HG03342 (cell line): Measurements from ENCODE around the gene SLC13A5.
"Not testable (repeated sequence)": the region's sequence is repeated elsewhere in the genome, so short reads cannot be mapped to it uniquely, and the experiment has no call there.

Experiments used
- ATAC-seq: cut with Tn5 transposase; IDR thresholded peaks from one replicate; pipeline ENCODE4 v1.9.1; 2021; ENCODE audit warnings: mild to moderate bottlenecking, moderate library complexity; ENCODE audit not compliant: unreplicated experiment

Gene SLC13A5

DNA sequence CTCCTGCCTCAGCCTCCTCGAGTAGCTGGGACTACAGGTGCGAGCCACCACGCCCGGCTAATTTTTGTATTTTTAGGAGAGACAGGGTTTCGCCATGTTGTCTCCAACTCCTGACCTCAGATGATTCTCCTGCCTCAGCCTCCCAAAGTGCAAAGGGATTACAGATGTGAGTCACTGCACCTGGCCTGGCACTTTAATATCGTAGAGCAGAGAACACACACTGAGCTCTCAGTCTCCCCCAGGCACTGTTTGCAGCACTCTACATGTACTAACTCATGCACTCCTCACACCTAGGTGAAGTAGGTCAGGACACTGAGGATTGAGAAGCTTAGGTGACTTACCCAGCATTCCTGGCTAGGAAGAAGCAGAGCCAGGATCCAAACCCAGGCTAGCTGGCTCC is 46.6 kb downstream of the SLC13A5 start:
- no peak for ATAC-seq

DNA sequence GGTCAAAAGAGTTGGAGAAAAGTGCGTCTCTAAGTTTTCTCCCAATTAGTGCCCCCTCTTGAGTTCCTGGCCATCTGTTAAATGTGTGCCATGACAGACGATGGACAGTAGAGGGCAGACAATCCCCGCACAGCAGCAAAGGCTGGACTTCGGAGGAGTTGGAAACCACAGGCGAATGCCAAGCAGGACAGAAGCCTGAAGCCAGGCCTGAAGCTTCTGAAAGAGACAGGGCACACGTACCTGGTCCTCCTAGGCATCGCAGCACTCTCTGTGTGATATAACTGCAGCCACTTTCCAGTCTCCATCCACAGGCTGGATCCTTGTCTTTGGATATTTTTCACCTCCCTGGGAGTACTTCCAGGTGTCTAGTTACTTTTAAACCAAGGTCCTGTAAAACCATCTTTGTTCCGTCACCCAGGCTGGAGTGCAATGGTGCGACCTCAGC is 47.1 kb downstream of the SLC13A5 start:
- ATAC-seq: no peak

DNA sequence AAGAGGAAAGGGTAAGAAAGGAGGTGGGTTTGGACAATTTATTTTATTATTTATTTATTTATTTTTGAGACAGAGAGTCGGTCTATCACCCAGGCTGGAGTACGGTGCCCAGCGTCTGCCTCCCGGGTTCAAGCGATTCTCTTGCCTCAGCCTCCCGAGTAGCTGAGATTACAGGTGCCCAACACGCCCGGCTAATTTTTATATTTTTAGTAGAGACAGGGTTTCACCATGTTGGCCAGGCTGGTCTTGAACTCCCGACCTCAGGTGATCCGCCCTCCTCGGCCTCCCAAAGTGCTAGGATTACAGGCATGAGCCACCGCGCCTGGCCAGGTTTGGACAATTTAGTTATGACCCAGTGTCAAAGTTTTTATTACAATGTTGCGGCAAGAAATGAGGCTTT is 50.0 kb downstream of the SLC13A5 start:
- ATAC-seq: not testable (repeated sequence)

DNA sequence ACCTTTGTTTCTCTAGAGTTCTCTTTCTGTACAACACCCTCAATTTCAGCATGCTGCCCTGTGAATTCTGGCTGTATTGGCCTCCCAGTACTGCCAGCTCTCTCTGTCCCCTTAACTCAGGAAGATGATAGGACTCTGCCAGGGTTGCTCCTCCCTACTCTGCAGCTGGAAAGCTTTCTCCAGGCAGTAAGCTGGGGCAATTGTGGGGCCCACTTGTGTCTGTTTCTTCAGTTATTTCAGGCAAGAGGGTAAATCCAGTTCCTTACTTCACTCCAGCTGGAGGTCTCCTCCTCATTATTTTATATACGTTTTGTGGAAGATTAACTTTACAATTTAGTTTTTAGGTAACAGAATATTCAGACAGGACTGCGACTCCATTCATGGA is 51.7 kb downstream of the SLC13A5 start:
- ATAC-seq: no peak

DNA sequence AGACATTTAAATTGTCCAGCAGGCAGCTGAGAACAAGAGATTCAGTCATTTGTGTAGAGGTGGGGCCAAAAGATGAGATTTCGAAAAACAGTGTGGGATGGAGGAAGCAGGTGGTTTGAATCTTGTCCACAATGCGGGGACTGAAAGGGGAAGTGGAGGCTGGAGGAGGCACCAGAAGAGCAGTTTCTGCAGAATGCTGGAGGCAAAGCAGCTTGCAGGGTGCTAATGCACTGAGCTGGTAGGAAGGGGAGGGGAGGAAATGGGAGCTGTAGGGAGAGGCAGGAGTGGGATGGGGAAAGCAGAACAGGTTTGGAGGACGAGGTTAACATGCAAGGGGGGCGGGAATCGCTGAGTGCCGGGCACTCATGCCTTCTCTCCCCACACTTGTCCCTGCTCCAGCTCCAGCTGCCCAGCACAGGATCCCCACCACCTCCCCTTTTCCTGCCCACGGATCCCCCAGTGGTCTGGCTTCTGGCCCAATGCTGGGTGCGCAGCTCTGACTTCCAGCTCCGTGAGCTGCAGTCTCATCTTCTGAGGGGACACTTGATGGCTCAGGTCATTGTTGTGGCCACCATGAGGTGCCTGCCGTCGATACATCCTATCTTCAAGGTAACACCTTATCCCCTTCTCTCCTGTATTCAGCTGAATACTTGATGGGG is 52.2 kb downstream of the SLC13A5 start:
- ATAC-seq: peak; percentile 45

DNA sequence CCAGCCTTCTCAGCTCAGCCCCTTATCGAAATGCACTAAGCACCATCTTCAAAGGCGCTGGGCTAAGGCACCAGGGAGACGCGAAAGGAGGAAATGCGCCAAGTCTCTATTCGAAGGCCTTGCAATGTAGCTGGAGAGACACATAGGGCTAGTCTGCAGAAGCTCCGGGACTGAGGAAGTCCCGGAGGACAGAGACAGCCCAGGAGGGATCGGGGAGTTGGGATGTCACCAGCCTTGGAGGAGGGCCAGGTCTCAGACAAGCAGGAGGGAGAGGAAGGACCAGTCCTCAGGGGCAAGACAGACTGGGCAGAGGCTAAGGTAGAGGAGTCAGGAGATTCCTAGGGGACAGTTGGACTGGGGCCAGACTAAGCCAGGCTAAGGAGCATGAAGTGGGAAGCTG is 53.1 kb downstream of the SLC13A5 start:
- ATAC-seq: no peak

DNA sequence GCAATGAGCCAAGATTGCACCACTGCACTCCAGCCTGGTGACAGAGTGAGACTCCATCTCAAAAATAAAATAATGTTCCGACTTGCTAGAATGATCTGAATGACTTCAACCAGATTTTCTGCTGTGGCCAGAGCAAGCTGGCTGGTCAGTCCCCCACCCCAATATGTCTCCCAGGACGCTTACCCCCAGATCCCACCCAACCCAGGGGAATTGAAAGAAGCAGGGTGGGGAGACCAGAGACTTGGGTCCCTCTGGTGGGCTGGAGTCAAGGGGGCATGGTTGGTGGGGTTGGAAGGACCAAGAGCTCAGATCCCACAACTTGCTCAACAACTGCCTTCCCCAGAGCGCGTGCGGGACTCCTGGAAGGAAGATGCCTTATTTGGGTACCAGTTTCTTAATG is 54.8 kb downstream of the SLC13A5 start:
- ATAC-seq: not testable (repeated sequence)

DNA sequence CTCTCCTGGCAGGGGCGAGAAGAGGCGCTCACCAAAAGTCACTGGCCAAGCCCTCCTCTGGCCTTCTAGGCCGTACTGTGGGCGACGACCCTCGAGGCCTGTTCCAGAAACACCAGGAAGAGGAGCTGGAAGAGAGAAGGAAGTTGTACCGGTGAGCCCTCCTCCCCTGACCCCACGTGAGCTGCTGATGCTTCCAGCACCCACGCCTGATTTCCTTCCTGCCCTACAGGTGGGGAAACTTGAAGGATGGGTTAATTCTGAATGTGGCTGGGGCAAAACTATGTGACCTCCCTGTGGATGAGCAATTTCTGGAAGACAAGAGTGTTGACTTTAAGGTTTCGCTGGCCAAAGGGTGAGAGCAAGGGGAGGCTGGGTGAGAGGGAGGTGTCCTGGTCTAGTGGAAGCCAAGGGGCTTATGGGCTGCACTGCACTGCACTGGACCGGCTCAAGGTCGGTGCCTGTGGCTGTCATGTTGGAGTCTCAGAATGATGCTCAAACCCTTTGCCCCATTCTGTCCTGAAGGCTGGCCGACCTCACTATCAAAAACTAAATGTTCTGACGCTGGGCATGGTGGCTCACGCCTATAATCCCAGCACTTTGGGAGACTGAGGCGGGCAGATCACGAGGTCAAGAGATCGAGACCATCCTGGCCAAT is 55.4 kb downstream of the SLC13A5 start:
- no peak for ATAC-seq

DNA sequence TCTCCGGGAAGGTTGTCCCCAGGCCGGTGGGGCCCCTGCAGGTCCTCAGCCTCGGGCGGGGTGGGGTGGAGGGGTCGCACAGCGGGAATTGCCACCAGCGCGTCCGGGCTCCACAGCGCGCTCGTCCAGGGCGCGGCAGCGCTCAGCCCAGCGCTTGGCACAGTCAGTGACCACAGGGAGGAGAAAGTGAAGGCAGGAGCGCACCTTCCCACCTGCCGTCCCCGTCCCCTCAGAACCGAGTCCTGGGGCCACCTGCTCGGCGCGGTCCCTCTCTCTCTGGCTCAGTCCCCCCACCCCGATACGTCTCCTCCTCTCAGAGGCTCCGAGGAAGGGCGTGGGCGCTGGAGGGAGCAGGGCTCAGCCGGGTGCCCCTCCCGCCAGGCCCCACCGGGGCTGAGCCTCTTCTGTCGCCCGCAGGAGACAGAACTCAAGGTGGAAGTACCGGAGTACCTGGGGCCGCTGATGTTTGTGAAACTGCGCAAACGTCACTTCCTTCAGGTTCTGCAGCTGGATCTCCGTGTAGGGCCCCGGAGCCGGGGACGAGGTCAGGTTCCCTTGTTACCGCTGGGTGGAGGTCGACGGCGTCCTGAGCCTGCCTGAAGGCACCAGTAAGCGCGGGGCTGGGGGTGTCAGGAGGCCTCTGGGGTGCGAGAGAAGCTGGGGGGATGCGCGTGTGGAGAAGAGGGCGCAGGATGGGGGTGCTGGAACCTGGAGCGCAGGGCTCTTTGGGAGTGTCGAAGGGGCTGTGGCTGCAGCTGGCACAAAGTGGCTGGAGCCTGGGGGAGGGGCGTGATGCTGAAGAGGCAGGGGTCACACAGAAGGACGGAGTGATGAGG is 56.2 kb downstream of the SLC13A5 start:
- peak; percentile 42 for ATAC-seq

DNA sequence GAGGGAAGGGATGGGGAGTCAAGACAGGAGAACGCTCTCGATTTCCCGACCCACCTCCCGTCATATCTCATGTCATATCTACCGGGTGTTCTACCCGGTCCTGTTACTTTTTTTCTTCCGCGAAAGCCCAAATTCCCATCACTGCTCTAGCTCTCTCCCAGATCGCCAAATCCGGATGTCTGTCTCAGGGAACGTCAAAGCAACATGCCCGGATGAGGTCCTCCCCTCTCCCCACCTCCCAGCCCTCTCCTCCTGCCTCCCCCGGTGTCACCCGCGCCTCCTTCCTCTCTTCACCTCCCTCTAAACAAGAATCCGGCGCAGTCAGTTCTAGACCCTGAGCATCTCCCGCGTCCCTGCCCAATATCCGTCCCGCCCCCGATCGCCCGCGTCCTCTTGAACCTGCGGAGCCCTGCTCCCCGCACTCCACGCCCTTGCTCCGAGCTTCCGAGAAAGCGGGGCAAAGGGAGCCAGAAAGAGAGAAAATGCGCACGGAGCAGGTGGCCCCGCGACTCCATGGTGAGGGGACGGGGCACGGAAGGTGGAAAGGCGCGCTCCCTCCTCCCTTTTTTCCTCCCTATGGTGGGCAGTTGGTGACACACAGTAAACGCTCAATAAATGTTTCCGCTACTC is 57.3 kb downstream of the SLC13A5 start:
- not testable (repeated sequence) for ATAC-seq

DNA sequence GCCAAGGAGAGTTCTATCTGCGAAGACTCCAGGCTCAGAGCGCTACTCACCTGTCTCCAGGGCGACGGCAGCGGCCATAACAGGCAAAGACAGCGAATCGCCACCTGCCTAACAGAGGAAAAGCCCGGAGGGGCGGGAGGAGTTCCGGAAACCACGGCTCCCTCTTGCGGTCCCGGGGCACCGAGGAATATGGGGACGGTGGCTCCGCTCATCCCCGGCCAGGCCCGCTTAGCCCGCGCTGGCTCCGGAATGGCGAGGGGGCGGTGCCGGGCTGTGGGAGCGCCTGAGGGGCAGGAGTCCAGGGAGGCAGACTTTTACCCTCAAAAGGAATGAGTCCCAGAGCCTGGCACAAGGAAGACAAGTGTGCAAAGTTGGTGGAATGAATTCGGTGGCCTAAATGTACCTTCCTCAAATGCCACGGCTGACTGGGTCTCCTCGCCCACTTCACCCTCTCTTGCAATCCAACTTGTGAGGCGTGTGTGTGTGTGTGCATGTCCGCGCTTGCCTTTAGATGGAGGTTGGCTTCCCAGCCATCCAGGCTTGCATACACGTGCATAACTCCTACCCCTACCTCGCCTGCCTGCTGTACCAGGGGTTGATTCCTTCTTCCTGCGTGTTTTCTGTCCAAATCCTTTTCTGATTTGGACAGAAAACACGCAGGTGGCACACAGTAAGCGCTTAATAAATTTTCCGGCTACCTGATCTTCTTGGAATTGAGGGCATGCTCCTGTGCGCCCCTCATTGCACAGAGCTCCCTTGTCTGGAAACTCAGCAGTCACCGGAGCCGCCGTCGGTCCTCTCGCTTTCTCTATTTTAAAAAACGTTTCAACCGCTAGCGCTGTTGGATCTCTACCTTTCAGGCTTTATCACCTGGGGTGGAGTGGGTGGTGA is 58.1 kb downstream of the SLC13A5 start:
- ATAC-seq: no peak

DNA sequence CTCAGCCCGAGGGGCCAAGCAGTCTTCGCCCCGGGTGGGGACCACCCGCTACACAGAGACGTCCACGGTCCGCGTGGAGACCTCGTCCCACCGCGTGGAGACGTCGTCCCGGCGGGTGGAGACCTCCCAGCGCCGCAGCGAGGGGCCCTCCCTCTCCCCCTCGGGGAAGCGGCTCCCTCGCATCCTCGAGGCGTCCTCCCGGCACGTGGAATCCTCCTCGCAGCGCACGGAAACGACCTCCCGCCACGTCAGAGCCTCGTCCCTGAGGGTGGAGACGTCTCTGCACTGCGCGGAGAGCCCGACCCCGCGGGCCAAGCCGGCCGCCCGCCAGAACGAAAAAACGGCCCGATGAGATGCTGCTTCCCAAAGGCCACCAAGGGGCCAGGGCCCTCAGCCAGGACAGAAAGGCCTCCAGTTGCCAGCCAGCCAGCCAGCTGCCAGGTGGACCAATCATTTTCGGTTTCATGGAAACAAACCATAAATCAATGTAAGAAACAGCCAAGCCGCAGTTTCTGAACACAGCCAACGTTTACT is 61.2 kb downstream of the SLC13A5 start:
- no peak for ATAC-seq

DNA sequence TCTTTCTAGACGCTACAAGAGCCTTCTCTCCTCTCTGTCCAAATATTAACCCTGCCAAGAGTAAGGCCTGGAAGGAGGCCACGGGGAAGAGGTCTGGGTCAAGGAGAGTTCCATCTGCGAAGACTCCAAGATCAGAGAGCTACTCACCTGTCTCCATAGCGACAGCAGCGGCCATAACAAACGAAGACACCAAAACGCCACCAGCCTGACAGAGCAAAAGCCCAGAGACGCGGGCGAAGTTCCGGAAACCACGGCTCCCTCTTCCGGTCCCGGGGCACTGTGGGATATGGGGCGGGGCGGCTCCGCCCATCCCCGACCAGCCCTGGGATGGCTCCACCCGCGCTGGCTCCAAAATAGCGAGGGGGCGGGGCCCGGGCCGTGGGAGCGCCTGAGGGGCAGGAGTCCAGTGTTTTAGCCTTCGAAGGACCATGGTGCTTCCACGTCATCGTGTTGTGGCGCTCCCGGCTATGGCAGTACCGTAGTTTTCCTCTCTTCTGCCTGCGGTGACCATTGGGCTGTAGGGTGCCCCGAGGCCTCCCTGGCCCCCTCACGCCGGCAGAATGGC is 61.7 kb downstream of the SLC13A5 start, which contains the start of the genes C17orf100 and MED31:
TSS of gene C17orf100 (plus strand) at position 409 of the 565 bp plus-strand sequence. CDS start at position 561, 152 bp downstream.
TSS of gene MED31 (minus strand) at position 252 of the 565 bp plus-strand sequence. CDS start at position 175, 77 bp downstream.
- peak; percentile 90 for ATAC-seq

DNA sequence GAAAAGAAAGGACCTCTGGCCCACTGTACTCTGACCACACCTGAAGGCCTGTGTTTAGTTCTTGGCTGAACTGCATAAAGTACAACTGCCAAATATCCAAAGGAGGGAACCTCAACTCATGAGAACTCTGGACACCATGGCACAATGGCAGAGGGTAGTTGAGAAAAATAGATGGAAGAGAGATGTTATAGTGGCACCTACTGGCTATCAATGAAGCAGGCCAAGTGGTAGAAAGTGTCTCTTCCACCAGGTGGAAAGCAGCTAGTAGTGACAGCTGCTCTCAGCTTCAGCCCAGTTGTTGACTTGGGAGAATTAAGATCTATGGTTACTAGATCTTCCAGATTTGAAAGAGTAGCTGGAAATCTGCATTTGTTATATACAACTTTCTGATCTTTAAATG is 65.0 kb downstream of the SLC13A5 start:
- no peak for ATAC-seq

DNA sequence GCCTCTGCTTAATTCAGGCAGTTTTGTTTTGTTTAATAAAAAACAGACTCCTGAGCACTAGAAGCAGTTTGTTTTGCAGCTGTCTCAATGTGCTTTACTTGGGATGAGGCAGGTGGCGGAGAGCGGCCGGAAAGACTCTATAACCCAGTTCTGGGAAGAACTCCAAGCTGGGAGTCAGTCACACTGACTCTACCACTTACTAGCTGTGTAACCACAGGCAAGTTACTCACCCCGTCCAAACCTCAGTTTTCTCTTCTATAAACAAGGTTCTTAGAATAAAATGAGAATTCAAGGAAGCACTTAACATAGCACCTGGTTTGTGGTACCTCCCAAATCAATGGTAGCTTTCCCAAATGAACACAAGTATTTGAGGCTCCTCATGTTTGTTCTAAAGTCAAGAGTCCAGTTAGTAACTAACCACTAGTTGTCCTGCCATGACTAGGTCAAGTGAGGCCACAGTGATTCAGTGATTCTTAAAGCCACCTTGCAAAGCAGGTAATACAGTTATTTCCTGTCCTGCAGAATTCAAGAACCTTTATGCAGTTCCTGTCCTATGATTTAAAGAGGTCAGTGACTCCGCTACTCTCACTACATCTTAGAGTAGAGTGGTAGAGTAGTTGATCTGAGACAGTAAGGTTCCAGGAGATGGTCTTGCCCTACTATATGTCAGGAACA is 69.6 kb downstream of the SLC13A5 start:
- ATAC-seq: no peak

DNA sequence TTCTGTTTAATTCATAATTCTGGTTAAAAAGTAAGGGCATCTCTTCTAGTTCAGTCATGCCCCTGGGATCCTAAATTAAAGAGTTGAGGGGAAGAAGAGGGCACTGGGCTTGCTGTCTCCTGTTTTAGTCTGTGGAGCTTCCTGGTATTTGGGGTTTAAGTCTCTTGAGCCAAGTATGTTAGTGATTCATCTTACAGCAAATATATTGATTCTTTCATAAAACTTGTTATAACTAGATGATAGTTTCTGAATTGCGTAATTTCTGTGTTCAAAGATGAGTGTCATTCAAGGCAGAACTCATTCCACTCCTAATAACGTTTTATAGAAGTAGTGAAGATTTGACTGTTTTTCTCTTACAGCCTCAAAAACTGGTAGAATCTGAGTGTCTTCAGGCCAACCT is 70.6 kb downstream of the SLC13A5 start:
- ATAC-seq: no peak

DNA sequence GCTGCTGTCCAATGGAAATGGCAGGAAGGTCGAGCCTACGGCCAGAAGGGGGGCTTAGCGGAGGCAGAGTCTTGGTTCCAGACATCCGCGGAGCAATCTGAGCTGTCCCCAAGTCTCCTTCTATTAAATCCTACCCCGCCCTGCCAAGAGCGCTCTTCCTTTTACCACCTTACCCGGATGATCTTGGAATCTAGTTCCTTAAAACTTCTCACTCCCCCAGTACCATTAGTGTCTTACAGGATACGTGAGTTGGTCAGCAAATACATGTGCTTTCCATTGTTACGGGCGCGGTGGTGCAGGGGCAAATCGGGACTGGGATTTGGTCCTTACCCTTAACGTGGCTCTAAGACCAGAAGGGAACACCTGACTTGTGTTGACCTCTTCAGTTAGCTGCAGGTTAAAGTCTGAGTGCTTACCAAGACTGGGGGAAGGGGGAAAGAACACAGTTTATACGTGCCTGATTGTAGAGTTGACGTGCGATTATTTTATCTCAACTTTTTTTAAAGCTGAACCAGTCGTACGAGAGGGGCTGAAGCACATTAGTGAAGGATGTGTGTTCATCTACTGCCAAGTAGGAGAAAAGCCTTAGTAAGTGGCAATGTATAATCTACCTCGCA is 71.8 kb downstream of the SLC13A5 start:
- peak; percentile 5 for ATAC-seq

DNA sequence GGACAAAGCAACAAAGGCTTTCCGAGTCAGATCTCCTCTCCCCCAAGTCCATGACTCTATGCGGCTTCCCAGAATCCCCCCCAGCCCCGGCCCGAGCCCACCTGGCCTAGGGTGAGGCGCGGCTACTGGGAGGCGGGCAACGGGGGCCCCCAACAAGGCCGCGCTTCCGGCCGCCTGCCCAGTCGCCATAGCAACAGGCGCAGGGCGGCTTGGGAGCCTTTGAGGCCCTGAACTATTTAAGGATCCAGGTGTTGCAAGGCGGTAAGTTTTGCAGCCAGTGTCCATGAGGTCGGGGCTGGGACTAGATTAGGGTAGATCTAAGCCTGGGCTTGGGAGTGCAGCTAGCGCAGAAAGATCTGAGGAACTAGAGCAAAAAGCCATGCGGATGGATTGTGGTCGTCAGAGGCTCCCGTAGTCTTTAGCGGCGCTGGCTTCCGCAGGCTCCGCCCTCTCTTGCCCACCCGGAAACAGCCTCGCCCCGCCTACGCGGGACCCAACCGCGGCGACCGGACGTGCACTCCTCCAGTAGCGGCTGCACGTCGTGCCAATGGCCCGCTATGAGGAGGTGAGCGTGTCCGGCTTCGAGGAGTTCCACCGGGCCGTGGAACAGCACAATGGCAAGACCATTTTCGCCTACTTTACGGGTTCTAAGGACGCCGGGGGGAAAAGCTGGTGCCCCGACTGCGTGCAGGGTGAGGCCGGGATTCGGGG is 72.5 kb downstream of the SLC13A5 start, which contains the start of the genes KIAA0753 and TXNDC17:
TSS of gene KIAA0753 (minus strand) at position 176 of the 711 bp plus-strand sequence. CDS start 5,608 bp downstream, outside the sequence.
TSS of gene TXNDC17 (plus strand) at position 525 of the 711 bp plus-strand sequence. CDS start at position 548, 23 bp downstream.
- peak; percentile 76 for ATAC-seq
